ENCODE data around the gene HDAC9. TPM values are rescaled to one million over a fixed set of nuclear protein-coding genes. Genes with fewer than 3 reads are reported as not detected.

HDAC9 gene
- total RNA-seq, 6 donors from 2014 or later = 8.4 to 23.1 (median 10.4) TPM

GRCh38 chr7:18792871-18793595, 297.5 kb downstream of the HDAC9 start:
- Histone ChIP-seq H3K36me3 (no peaks in the 10 kb centered on the region), H3K27me3 (no peaks in the 10 kb centered on the region), H3K9me3 (no peaks in the 10 kb centered on the region), H3K27ac (no peak overlapping the region), H3K4me3 (no peak overlapping the region), H3K4me1 (no peaks in the 10 kb centered on the region)
- no peak for ATAC-seq (ENCODE audit: low FRiP score in 2 of 2)
- TF ChIP-seq POLR2AphosphoS5 (IDR thresholded peaks at IDR 0.05) = no peak
- TF ChIP-seq POLR2A (IDR thresholded peaks at IDR 0.05) = no peak
- TF ChIP-seq CTCF (IDR thresholded peaks at IDR 0.05) = no peak
- no peak for TF ChIP-seq EP300 (IDR thresholded peaks at IDR 0.05)
- DNase-seq = no peak
- WGBS, 2 donors = 73 to 77% methylated on average over 13 of the region's 13 CpGs

- Histone ChIP-seq H3K4me3 (no peak overlapping the region), H3K36me3 (no peaks in the 10 kb centered on the region), H3K9me3 (no peaks in the 10 kb centered on the region), H3K27ac (no peak overlapping the region), H3K4me1 (no peaks in the 10 kb centered on the region), H3K27me3 (no peaks in the 10 kb centered on the region)
- no peak for TF ChIP-seq POLR2A (IDR thresholded peaks at IDR 0.05)
- TF ChIP-seq POLR2AphosphoS5 (IDR thresholded peaks at IDR 0.05) = no peak
- no peak for TF ChIP-seq EP300 (IDR thresholded peaks at IDR 0.05)
- ATAC-seq (ENCODE audit: low FRiP score in 2 of 2) (no peak), DNase-seq (no peak)
Measured at GRCh38 chr7:18796216-18796615, 300.7 kb downstream of the HDAC9 start.

GRCh38 chr7:18798088-18798906, 302.7 kb downstream of the HDAC9 start:
- TF ChIP-seq EP300 (IDR thresholded peaks at IDR 0.05) = no peak
- TF ChIP-seq CTCF (IDR thresholded peaks at IDR 0.05) = no peak
- TF ChIP-seq POLR2AphosphoS5 (IDR thresholded peaks at IDR 0.05) = no peak
- TF ChIP-seq POLR2A (IDR thresholded peaks at IDR 0.05) = no peak

GRCh38 chr7:18799899-18800298, 304.4 kb downstream of the HDAC9 start:
- no peak for DNase-seq
- no peak for ATAC-seq (ENCODE audit: low FRiP score in 2 of 2)
- H3K27ac ChIP-seq = no peak overlapping the region
- H3K9me3 ChIP-seq = no peaks in the 10 kb centered on the region
- H3K4me3 ChIP-seq = no peak overlapping the region
- H3K36me3 ChIP-seq = no peaks in the 10 kb centered on the region
- no peak for TF ChIP-seq EP300 (IDR thresholded peaks at IDR 0.05)
- no peak for TF ChIP-seq POLR2A (IDR thresholded peaks at IDR 0.05)
- TF ChIP-seq POLR2AphosphoS5 (IDR thresholded peaks at IDR 0.05) = no peak
- TF ChIP-seq CTCF (IDR thresholded peaks at IDR 0.05) = no peak
- 93 to 96% methylated on average over 1 of the region's 1 CpG for WGBS, 2 donors
- H3K27me3 ChIP-seq = no peaks in the 10 kb centered on the region
- H3K4me1 ChIP-seq = no peaks in the 10 kb centered on the region

More at GRCh38 chr7:18798088-18798906, 302.7 kb downstream of the HDAC9 start:
- H3K4me1 ChIP-seq = no peaks in the 10 kb centered on the region
- H3K36me3 ChIP-seq = no peaks in the 10 kb centered on the region
- H3K4me3 ChIP-seq = no peak overlapping the region
- H3K27me3 ChIP-seq = no peaks in the 10 kb centered on the region
- no peak overlapping the region for H3K27ac ChIP-seq
- 90 to 91% methylated on average over 3 of the region's 3 CpGs for WGBS, 2 donors
- DNase-seq (no peak), ATAC-seq (ENCODE audit: low FRiP score in 2 of 2) (no peak)
- H3K9me3 ChIP-seq = no peaks in the 10 kb centered on the region

- H3K4me1 ChIP-seq = no peaks in the 10 kb centered on the region
- H3K4me3 ChIP-seq = no peak overlapping the region
- no peaks in the 10 kb centered on the region for H3K27me3 ChIP-seq
- ATAC-seq (ENCODE audit: low FRiP score in 2 of 2) = no peak
- 65 to 73% methylated on average over 1 of the region's 1 CpG for WGBS, 2 donors
- DNase-seq = no peak
- H3K9me3 ChIP-seq = no peaks in the 10 kb centered on the region
- H3K36me3 ChIP-seq = no peaks in the 10 kb centered on the region
- no peak for TF ChIP-seq POLR2AphosphoS5 (IDR thresholded peaks at IDR 0.05)
- no peak for TF ChIP-seq EP300 (IDR thresholded peaks at IDR 0.05)
- no peak for TF ChIP-seq CTCF (IDR thresholded peaks at IDR 0.05)
- TF ChIP-seq POLR2A (IDR thresholded peaks at IDR 0.05) = no peak
- H3K27ac ChIP-seq = no peak overlapping the region
Measured at GRCh38 chr7:18803923-18804322, 308.4 kb downstream of the HDAC9 start.
